Activated naive CD8-positive, alpha-beta T cell (primary cell): ENCODE data around the gene MLYCD.
A peak's percentile ranks its signal among the peaks of the same experiment; 100 is the strongest.
"Not testable (repeated sequence)": the region's sequence is repeated elsewhere in the genome, so short reads cannot be mapped to it uniquely, and the experiment has no call there.

Source experiments
- H3K27ac Mint-ChIP-seq: one replicate; pipeline ENCODE4 v1.8.0; 2021; ENCODE audit warnings: mixed read lengths
- H3K27me3 Mint-ChIP-seq: one replicate; pipeline ENCODE4 v1.8.0; 2021; ENCODE audit warnings: mixed read lengths
- H3K36me3 Mint-ChIP-seq: one replicate; pipeline ENCODE4 v1.8.0; 2021; ENCODE audit warnings: mixed read lengths
- H3K4me1 Mint-ChIP-seq: one replicate; pipeline ENCODE4 v1.8.0; 2021; ENCODE audit warnings: low read depth, mixed read lengths
- H3K4me3 Mint-ChIP-seq: one replicate; pipeline ENCODE4 v1.8.0; 2021; ENCODE audit warnings: mild to moderate bottlenecking, mixed read lengths
- H3K9me3 Mint-ChIP-seq: one replicate; pipeline ENCODE4 v1.8.0; 2021; ENCODE audit warnings: low read depth, mixed read lengths

Gene MLYCD

DNA sequence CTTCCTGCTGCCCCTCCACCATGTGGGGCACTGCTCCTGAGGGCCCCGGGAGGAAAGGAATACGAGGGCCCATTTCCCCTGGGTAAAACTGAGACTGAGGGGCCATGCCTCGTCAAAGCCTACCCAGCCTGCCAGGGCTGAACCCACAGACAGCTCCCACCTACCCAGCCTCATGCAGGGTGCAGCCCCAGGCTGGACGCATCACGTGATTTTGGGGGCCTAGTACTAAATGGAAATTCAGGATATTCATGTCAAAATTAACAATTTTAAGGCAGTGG is 50.7 kb downstream of the MLYCD start:
- no peaks in the 10 kb centered on the region for H3K9me3 Mint-ChIP-seq
- H3K27ac Mint-ChIP-seq: no peak overlapping the region
- H3K36me3 Mint-ChIP-seq: no peaks in the 10 kb centered on the region
- H3K4me1 Mint-ChIP-seq: peaks cover 10% of the 10 kb centered on the region
- H3K27me3 Mint-ChIP-seq: peaks cover 4% of the 10 kb centered on the region
- no peak overlapping the region for H3K4me3 Mint-ChIP-seq

- H3K27me3 Mint-ChIP-seq, H3K27ac Mint-ChIP-seq, H3K4me3 Mint-ChIP-seq, H3K9me3 Mint-ChIP-seq, H3K36me3 Mint-ChIP-seq: not testable (repeated sequence)
- H3K4me1 Mint-ChIP-seq: peaks cover 10% of the 10 kb centered on the region
Observed at GRCh38 chr16:83950862-83951399, 52.0 kb downstream of the MLYCD start.

GRCh38 chr16:83951544-83951943 is 52.6 kb downstream of the MLYCD start:
- Mint-ChIP-seq H3K4me3 (no peak overlapping the region), H3K9me3 (no peaks in the 10 kb centered on the region), H3K27me3 (peaks cover 7% of the 10 kb centered on the region), H3K36me3 (no peaks in the 10 kb centered on the region), H3K4me1 (peaks cover 10% of the 10 kb centered on the region), H3K27ac (no peak overlapping the region)

GRCh38 chr16:83952587-83952939 is 53.6 kb downstream of the MLYCD start:
- Mint-ChIP-seq H3K4me1 (peaks cover 10% of the 10 kb centered on the region), H3K36me3 (no peaks in the 10 kb centered on the region), H3K4me3 (peak overlapping the region; percentile 82), H3K27me3 (peaks cover 7% of the 10 kb centered on the region), H3K27ac (peak overlapping the region; percentile 22), H3K9me3 (no peaks in the 10 kb centered on the region)

DNA sequence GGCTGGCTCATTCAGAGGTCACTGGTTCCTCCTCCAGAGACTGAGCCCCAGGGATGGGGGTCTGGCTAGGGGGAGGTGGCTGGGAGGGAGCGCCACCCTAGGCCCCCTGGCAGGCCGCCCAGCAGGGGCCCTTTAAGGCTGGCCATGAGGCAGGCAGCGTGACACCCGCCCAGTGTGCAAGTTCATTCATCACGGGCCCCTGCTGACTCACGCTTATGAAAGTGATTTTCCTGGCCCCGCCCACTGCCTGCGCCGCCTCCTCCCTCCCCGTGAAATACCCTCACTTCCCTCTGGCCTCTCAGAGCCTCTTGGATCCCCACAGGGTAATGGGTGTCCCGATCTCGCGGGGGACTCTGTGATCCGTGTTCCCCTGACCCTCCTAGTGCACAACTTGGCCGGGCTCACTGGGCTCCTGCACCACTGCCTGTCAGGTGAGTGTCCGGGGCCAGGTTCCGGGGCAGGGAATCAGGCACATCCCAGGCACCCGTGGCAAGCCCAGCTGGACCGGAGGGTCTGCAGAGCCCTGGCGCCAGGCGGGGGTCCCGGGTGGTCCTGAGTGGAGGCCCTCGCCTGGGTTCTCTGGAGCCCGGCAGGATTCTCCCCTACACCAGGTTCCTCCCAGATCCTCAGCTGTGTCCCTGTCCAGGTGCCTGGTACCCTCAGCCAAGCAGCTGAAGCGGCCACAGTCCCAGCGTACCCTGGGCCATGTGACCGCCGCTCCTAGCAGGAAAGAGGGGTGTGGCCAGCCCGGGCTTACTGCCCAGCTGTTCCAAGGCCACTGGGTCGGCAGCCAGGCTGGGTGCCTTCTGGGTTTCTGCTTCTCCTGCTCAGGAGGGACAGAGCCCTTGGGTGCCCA is 54.3 kb downstream of the MLYCD start, which contains the start of gene OSGIN1:
OSGIN1 (plus strand) TSS at position 301 of the 856 bp plus-strand sequence. CDS start 4,432 bp downstream, outside the sequence.
- no peaks in the 10 kb centered on the region for H3K36me3 Mint-ChIP-seq
- peaks cover 7% of the 10 kb centered on the region for H3K27me3 Mint-ChIP-seq
- H3K4me1 Mint-ChIP-seq: peaks cover 10% of the 10 kb centered on the region
- H3K9me3 Mint-ChIP-seq: no peaks in the 10 kb centered on the region
- peak within 1 kb of the TSS; percentile 58 for H3K27ac Mint-ChIP-seq
- peak within 1 kb of the TSS; percentile 84 for H3K4me3 Mint-ChIP-seq

- peaks cover 10% of the 10 kb centered on the region for H3K4me1 Mint-ChIP-seq
- no peaks in the 10 kb centered on the region for H3K36me3 Mint-ChIP-seq
- peak overlapping the region; percentile 84 for H3K4me3 Mint-ChIP-seq
- H3K27ac Mint-ChIP-seq: peak overlapping the region; percentile 58
- H3K27me3 Mint-ChIP-seq: peaks cover 7% of the 10 kb centered on the region
- H3K9me3 Mint-ChIP-seq: no peaks in the 10 kb centered on the region
Observed at GRCh38 chr16:83953796-83954576, 55.1 kb downstream of the MLYCD start.

DNA sequence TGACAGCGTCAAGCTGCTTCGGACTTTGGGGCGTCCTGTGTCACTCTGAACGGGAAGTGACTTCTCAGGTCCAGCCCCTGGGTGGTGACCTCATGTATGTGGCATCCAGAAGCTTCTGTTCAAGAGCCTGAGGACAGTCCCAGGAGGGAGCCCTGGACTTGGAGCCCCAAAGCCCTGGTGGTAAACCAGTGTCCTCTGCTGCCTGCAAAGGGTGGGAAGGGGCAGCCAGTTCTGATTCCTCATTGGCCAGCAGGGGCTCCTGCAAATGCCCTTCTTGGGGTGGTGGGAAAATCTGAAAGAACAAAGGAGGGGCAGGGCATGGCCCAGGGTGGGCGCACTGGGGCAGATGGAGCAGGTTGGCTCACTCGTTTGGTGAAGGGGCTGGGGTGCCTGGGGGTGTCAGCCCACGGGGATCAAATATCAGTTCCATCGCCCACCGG is 55.7 kb downstream of the MLYCD start:
- Mint-ChIP-seq H3K9me3 (no peaks in the 10 kb centered on the region), H3K4me3 (peak overlapping the region; percentile 35), H3K27ac (no peak overlapping the region), H3K27me3 (peaks cover 7% of the 10 kb centered on the region), H3K4me1 (peaks cover 10% of the 10 kb centered on the region), H3K36me3 (no peaks in the 10 kb centered on the region)

DNA sequence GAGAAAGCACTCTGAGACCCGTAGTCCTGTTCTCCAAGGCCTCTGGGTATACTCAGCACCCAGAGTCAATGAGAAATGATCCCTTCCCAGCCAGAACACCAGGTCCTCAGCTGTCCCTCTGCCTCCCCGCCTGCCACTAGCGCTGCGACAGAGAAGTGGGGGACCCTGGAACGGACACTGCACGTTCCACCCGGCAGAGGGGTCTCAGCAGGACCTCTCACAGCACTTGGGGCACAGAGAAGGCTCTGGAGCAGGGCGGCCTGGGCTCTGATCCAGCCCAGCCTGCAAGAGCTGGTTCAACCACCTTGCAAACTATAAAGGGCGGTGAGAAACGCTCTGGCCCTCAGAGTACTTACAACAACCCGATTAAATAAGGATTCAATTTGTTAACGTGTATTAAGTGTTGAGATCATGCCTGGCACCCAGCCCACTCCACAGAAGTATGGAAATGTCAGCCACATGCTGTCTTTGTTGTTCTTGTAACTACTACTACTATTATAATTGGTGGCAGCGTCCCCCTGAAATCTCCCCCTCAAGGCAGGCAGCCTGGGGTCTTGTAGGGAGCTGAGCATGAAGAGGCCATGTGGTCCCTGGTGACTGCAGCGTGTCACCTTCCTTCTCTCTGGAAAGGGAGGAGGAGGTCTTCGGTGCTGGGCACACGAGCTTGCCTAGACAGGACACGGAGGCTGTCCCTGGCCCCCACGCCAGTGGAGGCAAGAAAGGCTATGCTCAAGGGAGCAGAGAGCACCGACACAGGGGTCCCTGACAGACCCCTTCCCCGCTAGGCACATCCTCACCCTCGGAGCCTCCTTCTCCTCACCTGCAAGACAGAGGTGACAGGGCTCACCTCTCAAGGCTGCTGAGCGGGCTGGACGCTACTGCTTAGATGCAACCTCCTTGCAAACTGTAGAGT is 56.6 kb downstream of the MLYCD start:
- H3K4me3 Mint-ChIP-seq: no peak overlapping the region
- peaks cover 10% of the 10 kb centered on the region for H3K4me1 Mint-ChIP-seq
- H3K36me3 Mint-ChIP-seq: peaks cover 2% of the 10 kb centered on the region
- no peaks in the 10 kb centered on the region for H3K9me3 Mint-ChIP-seq
- no peak overlapping the region for H3K27ac Mint-ChIP-seq
- peaks cover 7% of the 10 kb centered on the region for H3K27me3 Mint-ChIP-seq

- Mint-ChIP-seq H3K36me3 (peaks cover 2% of the 10 kb centered on the region), H3K27me3 (peaks cover 7% of the 10 kb centered on the region), H3K9me3 (no peaks in the 10 kb centered on the region), H3K4me3 (no peak overlapping the region), H3K4me1 (peaks cover 10% of the 10 kb centered on the region), H3K27ac (no peak overlapping the region)
Observed at GRCh38 chr16:83956336-83957289, 57.7 kb downstream of the MLYCD start.

DNA sequence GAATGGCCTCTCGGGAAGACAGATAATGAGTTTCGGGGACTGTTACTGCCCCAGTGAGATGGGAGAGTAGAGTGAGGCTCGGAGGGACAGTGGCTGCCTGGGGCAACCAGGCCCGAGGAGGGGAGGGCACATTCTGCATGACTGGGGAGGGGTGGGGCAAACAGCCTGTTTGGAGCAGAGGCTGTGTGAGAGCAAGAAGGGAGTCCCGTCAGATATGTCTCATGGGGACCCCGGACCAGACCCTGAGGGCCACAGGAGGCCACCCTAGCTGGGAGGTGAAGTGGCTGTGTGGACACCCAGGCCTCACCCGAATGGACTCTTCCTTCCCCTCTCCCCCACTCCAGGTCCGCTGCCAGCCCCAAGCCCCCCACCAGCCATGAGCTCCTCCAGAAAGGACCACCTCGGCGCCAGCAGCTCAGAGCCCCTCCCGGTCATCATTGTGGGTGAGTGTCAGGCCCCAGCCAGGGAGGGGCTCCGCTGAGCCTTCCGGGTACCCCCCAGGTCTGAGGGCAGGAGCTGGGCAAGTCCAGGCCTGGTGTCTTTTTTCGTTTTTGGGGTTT is 58.5 kb downstream of the MLYCD start:
- peaks cover 7% of the 10 kb centered on the region for H3K27me3 Mint-ChIP-seq
- peaks cover 2% of the 10 kb centered on the region for H3K36me3 Mint-ChIP-seq
- H3K27ac Mint-ChIP-seq: no peak overlapping the region
- H3K4me1 Mint-ChIP-seq: peaks cover 9% of the 10 kb centered on the region
- no peaks in the 10 kb centered on the region for H3K9me3 Mint-ChIP-seq
- H3K4me3 Mint-ChIP-seq: no peak overlapping the region

DNA sequence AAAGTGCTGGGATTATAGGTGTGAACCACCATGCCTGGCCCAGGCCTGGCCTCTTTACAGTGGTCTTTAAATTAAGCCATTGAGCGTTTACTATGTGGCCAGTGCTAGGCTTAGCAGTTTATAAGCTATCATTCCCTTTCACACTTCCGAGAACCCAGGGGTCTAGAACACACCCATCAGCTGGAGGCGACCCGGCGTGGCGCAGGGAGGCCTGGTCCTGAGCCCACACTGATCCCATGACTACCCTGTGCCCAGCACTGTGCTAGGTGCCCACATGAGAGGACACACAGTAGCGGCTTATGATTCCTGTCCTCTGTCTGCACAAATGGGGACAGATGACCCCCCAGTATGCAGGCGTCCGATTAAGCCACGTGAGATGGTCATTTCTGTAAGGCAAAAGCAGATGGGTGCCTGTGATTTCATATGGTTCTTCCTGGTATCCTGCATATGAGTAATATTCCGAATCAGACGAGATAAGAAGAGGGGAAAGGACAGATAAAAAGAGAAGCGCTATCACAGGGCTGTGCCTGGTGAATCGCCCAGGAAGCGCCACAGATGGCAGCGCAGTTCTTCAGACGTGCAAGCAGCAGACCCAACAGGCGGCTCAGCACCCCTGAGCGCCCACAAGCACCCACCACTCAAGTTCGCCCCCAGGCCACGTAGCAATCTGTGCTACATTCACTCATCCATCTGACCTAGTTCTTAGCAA is 59.4 kb downstream of the MLYCD start:
- Mint-ChIP-seq H3K4me1 (peaks cover 7% of the 10 kb centered on the region), H3K4me3 (no peak overlapping the region), H3K27ac (no peak overlapping the region), H3K36me3 (peaks cover 2% of the 10 kb centered on the region), H3K9me3 (no peaks in the 10 kb centered on the region), H3K27me3 (peaks cover 7% of the 10 kb centered on the region)

GRCh38 chr16:83958846-83959565 is 60.1 kb downstream of the MLYCD start:
- H3K36me3 Mint-ChIP-seq: peaks cover 2% of the 10 kb centered on the region
- no peak overlapping the region for H3K27ac Mint-ChIP-seq
- peaks cover 6% of the 10 kb centered on the region for H3K27me3 Mint-ChIP-seq
- H3K9me3 Mint-ChIP-seq: no peaks in the 10 kb centered on the region
- H3K4me1 Mint-ChIP-seq: peaks cover 5% of the 10 kb centered on the region
- H3K4me3 Mint-ChIP-seq: no peak overlapping the region
